Stimulated activated CD8-positive, alpha-beta memory T cell treated with anti-CD3 and anti-CD28 coated beads, Interleukin-12 subunit alpha, Interleukin-12 subunit beta, amount 100 ng/mL, for 24 hours (primary cell): Measurements from ENCODE around the gene DAZAP2.

Experiments used
- DNase-seq: peaks from one replicate; pipeline ENCODE4 v3.0.0-alpha.2; 2020; ENCODE audit errors: extremely low read depth

The DAZAP2 gene, protein sequence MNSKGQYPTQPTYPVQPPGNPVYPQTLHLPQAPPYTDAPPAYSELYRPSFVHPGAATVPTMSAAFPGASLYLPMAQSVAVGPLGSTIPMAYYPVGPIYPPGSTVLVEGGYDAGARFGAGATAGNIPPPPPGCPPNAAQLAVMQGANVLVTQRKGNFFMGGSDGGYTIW

DNA sequence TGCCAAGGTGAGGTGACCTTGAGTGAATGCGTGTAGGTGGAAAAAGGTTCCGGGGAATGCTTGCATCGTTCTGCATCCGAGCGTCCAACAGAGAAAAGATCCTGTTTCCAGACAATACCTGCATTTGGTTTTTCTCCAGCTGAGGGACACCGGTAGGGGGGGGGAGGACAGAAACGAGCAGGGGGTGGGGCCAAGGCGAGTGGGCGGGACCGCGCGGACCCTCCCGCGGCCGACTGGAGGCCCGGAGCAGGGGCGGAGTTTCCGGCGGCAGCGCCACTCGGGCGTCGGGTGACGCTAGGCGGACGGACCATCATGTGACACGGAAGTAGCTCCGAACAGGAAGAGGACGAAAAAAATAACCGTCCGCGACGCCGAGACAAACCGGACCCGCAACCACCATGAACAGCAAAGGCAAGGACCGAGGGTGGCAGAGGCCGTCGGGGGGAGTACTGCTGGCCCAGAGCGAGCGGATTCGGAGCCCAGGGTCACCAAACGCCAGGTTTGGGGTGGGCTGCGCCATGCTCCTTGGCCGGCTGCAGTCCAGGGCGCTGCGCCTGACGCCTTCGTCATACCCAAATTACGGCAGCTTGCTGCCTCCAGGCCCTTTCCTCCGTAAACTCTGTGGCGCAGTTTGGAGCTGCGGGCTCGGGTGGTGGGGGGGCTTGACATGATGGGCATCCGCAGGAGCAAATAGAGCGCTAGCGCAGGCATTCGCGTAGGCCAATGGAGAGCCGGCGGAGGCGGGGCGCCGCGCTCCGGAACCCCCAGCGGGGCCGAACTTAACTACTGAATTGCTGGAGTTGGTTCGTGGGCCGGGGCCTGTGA lies at the start of gene DAZAP2:
Gene DAZAP2 (plus strand): TSS at position 317 of the 825 bp plus-strand sequence. CDS start 82 bp downstream, at position 399.
- DNase-seq = peak; percentile 93

DNA sequence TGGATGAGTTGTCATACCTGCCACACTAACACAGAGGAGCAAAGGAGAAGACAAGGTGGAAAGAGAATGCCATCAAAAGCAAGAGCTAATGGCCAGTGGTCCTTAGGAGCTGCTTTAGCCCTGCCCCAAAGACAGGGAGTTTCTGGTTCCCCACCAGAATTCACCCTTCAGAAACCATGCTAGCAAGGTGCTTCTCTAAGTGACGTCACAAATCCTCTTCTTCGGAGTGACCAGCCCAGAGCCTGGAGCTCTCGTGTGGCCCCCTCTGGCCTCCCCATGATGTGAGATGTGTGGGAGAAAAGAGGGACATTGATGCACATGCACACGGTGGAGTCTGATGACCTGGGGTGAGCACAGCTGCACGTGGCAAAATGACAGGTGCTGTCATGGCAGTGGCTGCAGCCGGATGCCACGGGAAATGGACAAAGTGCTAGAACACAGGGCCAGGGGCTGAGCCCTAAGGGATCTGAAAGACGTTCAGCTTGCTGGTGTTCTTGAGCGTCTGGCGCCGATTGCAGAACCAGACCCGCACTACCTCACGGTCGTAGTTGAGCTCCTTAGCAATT lies 48.8 kb upstream of the DAZAP2 start:
- DNase-seq = no peak

DNA sequence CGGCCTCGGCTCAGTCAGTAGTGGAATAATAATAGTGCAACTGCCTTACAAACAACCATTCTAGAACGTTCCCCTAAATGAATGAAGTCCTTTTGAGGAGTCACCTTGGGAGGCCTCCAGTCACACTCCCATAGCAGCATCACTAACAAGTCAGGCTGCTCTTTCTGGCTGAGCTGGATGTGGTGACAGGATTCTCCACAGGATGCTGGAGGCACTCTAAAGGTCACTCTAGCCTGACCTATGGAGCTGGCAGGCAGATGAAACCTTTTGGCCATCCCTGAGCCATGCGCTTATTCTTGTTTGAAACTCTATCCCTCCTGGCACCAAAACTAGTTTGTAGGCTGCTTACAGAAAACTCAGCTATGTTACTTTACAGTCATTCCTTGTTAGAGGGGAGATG lies 47.8 kb upstream of the DAZAP2 start:
- no peak for DNase-seq

DNA sequence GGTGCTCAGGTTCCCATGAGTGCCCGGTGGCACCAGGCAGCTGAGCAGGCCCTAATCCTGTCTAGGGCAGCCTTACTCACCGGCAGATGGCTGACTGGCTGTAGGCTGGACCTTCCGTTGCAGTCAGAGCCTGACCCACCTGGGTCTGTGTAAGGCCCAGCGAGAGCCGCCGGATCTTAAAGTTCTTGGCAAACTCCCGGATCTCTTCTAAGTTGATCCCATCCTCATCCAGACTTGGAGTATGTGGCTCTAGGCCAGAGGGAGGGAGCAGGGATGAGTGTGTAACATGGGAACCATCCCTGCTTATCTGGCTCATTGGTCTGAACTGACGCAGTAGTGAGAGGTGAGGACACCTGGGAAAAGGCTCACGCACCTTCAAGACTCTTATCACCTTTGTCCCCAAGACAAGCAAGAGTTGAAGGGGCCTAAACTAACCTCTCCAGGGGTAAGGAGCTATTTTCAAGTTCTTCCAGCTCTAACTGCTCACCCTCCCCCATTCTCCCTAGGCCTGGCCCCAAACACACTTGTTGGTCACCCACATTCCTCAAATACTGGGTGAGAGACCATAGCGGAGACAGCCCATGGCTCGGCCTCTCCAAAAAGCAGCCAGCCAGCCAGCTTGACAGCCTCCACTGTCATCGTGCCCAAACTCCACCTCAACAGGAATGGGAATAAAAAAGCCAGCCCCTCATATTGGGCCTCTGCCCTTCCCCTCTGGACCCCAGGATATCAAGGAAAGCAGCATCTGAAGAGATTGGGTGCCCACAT lies 46.9 kb upstream of the DAZAP2 start:
- DNase-seq = no peak

DNA sequence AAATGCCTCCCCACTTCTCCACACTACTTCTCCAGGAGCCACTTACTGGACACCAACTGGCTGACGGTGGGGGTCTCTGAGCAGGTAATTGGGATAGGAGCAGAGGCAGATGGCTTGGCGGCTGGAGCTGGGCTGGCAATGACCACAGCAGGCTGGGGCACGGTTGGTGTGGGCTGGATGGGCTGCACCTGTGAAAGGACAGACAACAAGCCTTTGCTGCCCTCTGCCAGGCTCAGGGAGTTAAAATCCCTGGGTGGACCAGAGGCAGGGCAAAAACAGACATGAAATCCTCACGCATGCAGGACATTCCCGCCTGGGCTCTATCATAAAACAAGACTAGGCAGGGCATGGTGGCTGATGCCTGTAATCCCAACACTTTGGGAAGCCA lies 46.3 kb upstream of the DAZAP2 start:
- no peak for DNase-seq

DNA sequence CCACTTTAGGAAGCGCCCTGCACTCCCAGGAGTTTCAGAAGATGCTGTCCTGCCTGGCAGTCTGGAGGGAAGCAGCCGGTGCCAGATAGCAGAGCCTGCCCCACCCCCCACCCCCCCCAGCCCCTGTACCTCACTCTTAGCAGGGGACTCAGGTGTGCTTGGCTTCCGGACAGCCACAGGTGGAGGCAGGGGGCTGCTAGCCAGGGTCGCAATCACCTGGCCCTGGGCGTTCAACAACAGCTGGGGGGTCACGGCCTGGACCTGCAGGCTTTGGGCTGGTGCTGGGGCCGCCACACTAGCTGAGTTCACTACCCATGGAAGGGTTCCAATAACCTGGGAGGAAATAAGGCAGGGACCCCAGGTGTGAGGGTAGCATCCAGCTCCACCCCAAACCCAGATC lies 42.8 kb upstream of the DAZAP2 start:
- no peak for DNase-seq

DNA sequence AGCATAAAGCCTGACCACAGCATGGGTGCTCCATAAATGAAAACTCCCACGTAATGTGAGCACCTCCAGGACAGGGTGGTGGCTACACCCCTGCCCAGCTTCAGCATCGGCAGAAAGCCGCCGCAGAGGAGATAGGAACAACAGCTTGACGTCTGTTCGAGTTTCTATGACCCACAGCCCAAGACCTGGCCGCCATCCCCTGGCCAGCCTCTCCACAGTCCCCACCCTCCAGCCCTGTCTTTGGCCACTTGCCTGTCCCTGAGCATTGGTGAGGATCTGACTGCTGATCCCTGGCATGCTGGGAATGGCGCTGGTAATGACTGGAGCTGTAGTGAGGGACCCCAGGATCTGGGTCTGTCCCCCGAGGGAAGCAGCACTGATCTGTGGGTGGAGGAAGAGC lies 42.1 kb upstream of the DAZAP2 start:
- DNase-seq = no peak

DNA sequence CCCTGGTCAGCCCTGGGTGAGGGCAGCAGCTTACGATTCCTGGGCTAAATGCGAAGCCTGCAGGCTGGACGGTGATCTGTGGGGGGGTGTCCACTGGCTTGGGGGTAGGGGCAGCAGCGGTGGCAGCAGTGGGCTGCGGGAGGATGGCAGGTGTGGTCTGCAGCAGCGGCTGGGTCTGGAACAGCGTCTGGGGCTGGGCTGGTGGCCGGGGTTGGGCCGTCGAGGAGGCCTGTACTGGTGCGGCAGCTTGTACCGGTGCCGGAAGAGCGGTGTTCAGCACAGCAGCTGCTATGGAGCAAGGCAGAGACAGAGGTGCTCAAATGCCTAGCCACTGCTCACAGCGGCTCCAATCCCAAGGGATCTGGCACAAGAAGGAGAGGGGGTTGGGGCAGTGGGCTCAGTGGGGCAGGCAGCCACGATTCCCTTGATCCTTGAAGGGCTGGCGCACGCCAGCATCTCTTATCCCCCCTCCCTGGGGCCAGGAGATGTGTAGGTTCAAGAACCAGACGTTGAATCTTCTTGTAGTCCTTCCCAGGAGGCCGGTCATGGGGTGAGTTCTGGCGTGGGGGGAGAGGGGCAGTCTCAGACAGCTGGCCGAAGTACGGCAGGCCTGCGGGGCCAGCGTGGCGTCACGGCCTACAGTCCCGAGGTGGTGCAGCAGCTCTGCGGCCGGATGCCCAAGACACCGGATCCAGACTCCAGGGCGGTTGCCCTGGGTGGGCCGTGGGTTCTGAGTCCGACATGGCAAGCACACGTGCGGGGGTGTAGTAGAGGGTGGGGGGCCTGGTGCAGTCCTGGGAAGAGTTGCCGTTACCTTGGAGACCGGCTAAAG lies 40.7 kb upstream of the DAZAP2 start:
- no peak for DNase-seq

DNA sequence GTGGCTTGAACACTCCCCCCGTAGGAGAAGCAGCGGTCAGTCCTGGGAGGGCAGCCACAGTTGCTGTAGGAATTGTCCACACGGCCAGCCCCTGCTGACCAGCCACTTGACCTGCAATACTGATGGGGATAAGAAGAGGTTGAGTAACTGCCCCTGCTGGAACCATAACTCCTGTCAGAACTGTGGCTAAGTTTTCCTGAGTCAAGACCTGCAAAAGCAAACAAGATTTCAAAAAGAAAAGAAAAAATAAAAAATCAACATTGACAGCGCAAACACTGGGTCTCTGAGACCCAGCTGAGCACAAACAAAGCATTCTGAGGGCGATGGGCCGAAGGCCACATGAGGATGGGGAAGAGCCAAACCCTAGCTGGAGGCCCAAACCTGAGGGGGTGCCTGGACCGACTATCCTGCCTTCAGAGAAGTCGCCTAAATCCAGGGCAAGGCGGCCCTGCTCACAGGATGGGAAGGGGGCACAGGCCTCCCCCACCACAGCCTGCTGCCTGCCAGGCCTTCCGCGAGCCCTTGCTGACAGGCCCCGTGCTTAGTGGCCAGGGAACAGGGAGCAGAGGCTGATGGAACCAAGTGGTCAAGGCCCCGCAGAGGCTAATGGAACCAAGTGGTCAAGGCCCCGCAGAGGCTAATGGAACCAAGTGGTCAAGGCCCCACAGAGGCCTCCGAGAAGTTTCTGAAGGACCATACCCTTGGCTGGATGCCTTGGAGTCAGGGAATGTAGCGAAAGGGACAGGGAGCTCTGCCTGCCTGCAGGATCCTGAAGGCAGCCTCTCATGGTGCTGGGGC lies 39.9 kb upstream of the DAZAP2 start:
- no peak for DNase-seq

DNA sequence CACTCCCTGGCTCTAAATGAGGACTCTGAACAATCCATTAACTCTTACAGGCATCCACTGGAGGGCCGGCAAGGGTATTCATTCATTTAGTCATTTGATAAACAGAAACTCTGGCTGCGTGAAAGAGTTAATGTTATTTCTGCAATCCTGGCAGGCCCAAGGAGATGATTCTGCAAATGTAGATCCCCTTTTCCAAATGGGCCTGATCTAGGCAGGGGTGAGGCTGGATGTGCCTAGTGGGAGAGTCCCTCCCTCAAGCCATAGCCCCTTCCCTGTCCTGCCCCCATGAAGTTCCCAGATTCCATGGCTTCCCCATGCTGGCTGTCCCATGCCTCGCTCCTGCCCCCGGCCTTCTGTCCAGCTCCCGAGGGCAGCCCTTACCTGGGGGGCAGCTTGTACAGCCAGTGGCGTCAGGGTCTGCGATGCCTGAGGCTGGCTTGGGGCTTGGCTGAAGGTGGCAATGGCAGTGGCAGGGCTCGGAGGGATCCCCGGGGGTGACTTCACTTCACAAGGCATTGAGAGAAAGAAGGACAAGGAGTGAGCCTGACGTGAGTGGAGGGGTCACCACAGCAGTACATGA lies 39.2 kb upstream of the DAZAP2 start:
- no peak for DNase-seq

DNA sequence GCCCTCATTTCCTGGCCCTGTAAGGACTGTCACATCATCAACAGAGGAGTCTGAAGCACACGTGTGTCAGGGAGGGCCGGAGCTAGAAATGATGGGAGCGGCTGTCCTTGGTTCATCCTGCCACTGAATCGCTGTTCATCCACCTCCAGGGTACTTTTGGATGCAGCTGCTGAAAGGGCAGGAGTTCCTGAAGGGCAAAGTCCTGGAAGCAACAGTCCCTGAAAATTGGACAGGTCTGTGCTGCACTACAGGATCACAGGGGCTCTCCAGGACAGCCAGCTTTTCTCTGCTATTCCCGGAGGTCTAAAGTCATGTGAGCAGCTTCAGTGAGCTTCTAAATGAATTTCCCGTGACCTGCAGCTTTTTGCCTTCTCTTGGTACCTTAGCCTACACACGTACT lies 38.5 kb upstream of the DAZAP2 start:
- DNase-seq = no peak

DNA sequence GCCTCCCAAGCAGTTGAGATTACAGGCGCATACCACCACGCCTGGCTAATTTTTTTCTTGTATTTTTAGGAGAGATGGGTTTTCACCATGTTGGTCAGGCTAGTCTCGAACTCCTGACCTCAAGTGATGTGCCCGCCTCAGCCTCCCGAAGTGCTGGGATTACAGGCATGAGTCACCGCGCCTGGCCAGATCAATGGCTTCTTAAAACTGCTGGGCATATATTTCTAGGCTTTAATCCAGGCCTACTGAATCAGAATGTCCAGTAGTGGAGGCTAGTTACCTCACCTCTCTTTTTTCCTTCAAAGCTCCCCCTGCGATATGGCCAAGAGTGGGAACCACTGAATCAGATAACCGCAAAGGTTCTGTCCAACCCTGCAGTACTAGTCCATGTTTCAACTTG lies 37.8 kb upstream of the DAZAP2 start:
- DNase-seq = no peak

DNA sequence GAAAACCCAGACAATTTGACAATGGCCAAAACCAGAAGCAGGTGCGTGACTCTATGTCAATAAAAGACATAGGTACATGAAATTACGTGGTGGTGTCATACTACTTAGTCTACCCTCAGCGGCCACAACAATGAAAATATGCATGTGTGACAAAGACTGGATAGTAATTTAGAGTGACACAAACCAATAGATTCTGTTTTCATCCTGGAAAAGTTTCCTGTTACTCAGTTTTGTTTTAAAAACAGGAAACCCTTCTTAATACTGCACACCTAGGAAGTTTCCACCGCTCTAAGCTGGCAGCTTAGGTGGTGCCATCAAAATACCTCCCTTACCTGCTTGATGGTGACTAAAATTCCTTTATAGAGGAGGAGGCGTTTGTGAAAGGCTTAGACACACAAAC lies 35.9 kb upstream of the DAZAP2 start:
- DNase-seq = no peak

DNA sequence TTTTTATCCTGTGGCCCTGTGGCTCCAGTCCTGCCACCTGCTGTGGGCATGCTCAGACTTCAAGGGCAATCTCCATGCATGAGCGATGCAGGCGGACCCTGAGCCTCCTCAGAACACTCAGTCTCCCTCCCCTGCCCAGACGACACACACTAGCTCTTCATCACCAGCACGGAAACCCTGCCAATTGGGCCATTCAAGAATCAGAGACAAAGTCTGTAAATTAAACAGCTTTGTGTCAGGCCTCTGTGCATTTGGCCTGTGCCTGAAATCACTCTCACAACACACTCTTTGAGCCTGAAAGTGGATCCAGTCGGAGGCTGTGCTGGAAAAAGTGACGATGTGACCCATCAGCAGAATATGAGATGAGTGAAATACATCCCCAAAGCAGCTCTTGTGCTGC lies 33.3 kb upstream of the DAZAP2 start:
- DNase-seq = no peak

DNA sequence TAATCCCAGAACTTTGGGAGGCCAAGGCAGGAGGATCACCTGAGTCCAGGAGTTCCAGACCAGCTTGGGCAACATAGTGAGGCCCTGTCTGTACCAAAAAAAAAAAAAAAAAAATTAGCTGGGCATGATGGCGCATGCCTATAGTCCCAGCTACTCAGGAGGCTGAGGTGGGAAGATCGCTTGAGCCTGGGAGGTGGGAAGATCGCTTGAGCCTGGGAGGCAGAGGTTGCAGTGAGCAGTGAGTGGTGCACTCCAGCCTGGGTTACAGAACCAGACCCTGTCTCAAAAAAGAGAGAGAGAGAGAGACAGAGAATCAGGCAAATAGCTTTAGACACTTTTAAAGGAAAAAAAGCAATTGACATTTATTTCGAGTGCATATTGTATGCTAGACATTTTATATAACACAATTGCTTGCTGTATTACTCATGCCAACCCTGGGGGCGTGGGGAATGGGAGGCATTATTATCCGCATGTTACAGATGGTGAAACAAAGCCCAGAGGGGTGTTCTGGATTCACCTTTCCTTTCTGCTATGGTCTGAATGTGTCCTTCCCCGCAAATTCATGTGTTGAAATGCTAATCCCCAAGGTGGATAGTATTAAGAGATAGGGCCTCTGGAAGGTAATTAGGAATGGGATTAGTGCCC lies 30.5 kb upstream of the DAZAP2 start:
- no peak for DNase-seq

DNA sequence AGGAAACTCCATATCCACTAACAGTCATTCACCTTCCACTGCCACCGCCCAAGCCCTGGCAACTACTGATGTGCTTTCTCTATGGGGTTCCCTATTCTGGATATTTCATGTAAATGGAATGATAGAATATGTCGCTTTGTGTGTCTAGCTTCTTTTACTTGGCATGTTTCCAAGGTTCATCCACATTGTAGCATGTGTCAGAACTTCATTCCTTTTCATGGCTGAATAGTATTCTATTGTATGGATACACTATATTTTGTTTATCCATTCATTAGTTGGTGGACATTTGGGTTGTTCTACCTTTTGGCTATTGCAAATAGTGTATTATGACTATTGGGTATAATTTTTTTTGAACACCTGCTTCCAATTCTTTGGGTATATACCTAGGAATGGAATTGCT lies 29.4 kb upstream of the DAZAP2 start:
- DNase-seq = no peak

DNA sequence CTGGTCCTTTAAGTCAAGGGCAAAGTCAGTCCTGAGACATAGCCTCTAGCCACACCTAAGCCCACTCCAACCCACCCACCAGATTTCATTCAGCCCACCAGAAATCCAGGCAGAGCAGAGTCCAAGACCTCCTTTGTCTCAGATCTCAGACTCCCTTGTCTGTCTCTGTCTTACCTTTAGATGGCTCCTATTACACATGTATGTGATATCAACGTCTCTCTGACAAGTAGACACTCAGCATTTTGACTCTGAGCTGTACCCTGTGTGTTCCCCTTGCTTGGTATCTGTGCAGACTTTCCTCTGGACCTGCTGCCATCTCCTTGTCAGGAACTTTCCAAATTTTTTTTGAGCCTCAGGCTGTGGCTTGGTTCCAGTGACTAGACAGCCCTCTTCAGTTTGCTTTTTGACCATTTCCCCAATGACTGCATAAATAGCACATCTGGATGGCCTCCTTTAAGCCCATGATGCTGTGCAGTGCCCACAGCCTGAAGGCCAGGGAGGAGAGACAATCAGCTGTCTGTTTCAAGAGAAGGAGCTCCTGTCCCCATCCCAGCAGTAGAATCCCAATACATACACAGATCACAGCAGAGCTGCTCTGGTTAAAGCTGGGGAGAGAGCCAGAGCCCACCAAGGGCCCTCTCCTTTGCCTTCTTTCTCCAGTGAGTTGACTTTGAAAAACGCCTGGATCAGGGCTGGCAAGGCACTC lies 27.8 kb upstream of the DAZAP2 start:
- DNase-seq = no peak

DNA sequence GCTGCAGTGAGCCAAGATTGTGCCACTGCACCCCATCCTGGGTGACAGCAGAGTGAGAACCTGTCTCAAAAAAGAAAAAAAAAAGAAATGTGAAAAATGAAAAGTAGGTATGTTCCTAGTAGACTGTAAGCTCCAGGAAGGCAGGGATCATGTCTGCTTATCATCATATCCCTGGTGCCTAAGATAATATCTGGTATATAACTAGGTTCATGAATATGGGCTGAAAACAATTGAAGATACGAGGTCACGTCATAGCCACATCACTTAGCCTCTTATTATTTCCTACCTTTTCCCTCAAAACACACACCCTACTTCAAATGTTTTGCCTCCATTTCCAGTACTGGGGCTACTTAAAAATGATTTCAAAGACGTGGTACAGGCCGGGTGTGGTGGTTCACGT lies 23.7 kb upstream of the DAZAP2 start:
- no peak for DNase-seq

DNA sequence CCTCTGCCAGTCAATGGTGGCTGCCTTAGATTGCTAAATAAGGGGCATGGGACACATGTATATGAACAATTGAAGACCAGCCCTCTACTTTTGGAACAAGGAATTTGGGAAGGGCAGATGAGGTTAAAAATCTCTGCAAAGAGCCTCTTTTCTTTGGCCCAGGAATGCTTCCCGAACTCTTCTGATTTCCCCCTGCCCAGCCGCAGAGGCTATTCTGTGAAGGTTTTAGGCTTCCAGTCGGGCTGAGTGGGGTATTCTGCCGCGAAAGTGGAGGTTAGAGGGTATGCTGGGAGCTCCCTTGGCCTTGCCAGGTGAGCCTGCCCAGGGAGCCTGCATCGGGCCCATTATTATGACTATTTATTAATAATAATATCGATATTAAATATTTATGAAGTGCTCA lies 22.0 kb upstream of the DAZAP2 start:
- no peak for DNase-seq
